Natural killer cell (primary cell): ENCODE results near the gene TP53BP2. TPM values are rescaled to one million over a fixed set of nuclear protein-coding genes. Genes with fewer than 3 reads are reported as not detected.

ENCODE experiments used
- ATAC-seq, 3 donors: fragments of 150-1000 bp in 2 of 3; fragments of 200-7000 bp in 1 of 3; cut with Tn5 transposase; 1 replicate in 1 of 3; 2 replicates in 2 of 3; pipeline ENCODE4 v1.10.0; 2021; ENCODE audit warnings: mild to moderate bottlenecking in 2 of 3, moderate library complexity in 2 of 3
- DNase-seq, 2 donors: peaks; one replicate each; pipeline versions ENCODE4 v3.0.0 to v3.0.0-alpha.2; 2013 to 2021; ENCODE audit warnings: mixed read lengths in 1 of 2
- H3K27ac ChIP-seq: one replicate; pipeline ENCODE4 v1.5.1; 2013; ENCODE audit warnings: mild to moderate bottlenecking, low read length
- H3K27me3 ChIP-seq: one replicate; pipeline ENCODE4 v1.6.1; 2013; ENCODE audit warnings: low read length; ENCODE audit not compliant: control insufficient read depth, insufficient read depth
- H3K36me3 ChIP-seq: one replicate; pipeline ENCODE4 v1.6.1; 2013; ENCODE audit warnings: low read length; ENCODE audit not compliant: control insufficient read depth, insufficient read depth
- H3K4me1 ChIP-seq: one replicate; pipeline ENCODE4 v1.6.1; 2013; ENCODE audit warnings: low read length; ENCODE audit not compliant: control insufficient read depth, insufficient read depth
- H3K4me3 ChIP-seq: one replicate; pipeline ENCODE4 v1.5.1; 2013; ENCODE audit warnings: low read length
- H3K9me3 ChIP-seq: one replicate; pipeline ENCODE4 v1.6.1; 2013; ENCODE audit warnings: low read length; ENCODE audit not compliant: control insufficient read depth, insufficient read depth
- H3K27ac Mint-ChIP-seq, 2 donors: one replicate each; pipeline ENCODE4 v1.8.0; 2022; ENCODE audit warnings: mild to moderate bottlenecking in 2 of 2, mixed read lengths in 2 of 2, moderate library complexity in 1 of 2
- H3K27me3 Mint-ChIP-seq, 2 donors: one replicate each; pipeline ENCODE4 v1.8.0; 2022; ENCODE audit warnings: low read depth in 2 of 2, mixed read lengths in 2 of 2
- H3K36me3 Mint-ChIP-seq: one replicate; pipeline ENCODE4 v1.8.0; 2022; ENCODE audit warnings: mixed read lengths
- H3K4me1 Mint-ChIP-seq, 2 donors: one replicate each; pipeline ENCODE4 v1.8.0; 2022; ENCODE audit warnings: mixed read lengths in 2 of 2
- H3K4me3 Mint-ChIP-seq: one replicate; pipeline ENCODE4 v1.8.0; 2022; ENCODE audit warnings: mild to moderate bottlenecking, moderate library complexity, mixed read lengths
- H3K9me3 Mint-ChIP-seq, 2 donors: one replicate each; pipeline ENCODE4 v1.8.0; 2022; ENCODE audit warnings: mixed read lengths in 2 of 2
- WGBS: methylation state at CpG from one replicate; pipeline ENCODE4 v1.1.7; 2013; ENCODE audit warnings: missing lambda C conversion rate; ENCODE audit not compliant: insufficient coverage; 5-methylcytosine and 5-hydroxymethylcytosine counted together
- intact Hi-C: fragments of 100-400 bp; cut with micrococcal nuclease; formaldehyde crosslinking; loops from one replicate; pipeline ENCODE4 v1.14.2; 2022
- total RNA-seq, 4 donors: library from RNA; stranded (reverse); fragments of 120-200 nt in 1 of 4; gene quantifications; one replicate each; pipeline versions ENCODE4 v1.2.3 to v1.2.4, GENCODE V29; 2013 to 2022
- TF ChIP-seq, protein P1 (sequence below): fragments of 200-600 bp; IDR thresholded peaks from one replicate; pipeline ENCODE4 v1.8.0; 2022; ENCODE audit warnings: antibody characterized with exemption

TP53BP2 gene
- total RNA-seq, 3 donors from 2014 or later (not counting 1 experiment from before 2014, with no cell fraction given): 69.7 to 93.7 (median 78.8) TPM

DNA sequence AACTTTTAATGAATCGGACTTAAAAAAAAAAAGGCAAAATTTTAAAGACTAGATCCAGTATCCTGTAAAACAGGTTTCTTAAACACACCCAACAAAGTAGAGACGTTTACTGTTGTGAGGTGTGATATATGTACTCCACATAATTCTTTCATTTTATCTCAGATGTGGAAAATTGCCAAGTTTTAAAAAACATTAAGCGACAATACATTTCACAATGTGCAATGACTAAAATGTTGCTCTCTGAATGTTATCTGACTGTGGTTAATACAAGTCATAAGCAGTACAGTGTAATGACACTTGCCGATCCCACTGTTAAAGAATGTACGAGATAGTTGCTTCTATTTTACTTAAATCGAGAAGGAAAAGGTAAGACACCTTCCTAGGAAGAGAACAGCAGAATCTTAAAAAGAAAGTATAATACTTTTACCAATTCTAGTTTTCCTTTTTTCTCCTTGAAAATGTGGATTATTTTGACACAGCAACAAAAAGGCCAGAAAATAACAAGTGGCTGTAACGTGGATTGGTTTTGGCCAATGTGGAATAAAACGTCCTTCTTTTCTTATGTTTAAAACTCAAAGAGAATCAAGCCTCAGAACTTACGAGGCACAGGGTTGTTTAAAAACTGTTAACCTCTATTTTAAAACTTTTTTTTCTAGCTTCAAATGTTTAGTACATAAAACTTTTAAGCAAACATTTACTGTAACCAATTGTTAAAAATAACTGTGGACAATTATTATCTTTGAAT is 51.4 kb downstream of the TP53BP2 start:
- intact Hi-C loops: no loop called here
- DNase-seq: no peak
- Mint-ChIP-seq H3K4me1 (no peaks in the 10 kb centered on the region), H3K4me3 (no peak overlapping the region), H3K9me3 (no peaks in the 10 kb centered on the region), H3K27me3 (no peaks in the 10 kb centered on the region), H3K36me3 (peaks cover 27% of the 10 kb centered on the region), H3K27ac (no peak overlapping the region)
- Histone ChIP-seq H3K9me3 (no peaks in the 10 kb centered on the region), H3K27me3 (no peaks in the 10 kb centered on the region), H3K4me3 (no peak overlapping the region), H3K27ac (no peak overlapping the region), H3K4me1 (no peaks in the 10 kb centered on the region), H3K36me3 (peaks cover 34% of the 10 kb centered on the region)
- TF ChIP-seq, protein P1, sequence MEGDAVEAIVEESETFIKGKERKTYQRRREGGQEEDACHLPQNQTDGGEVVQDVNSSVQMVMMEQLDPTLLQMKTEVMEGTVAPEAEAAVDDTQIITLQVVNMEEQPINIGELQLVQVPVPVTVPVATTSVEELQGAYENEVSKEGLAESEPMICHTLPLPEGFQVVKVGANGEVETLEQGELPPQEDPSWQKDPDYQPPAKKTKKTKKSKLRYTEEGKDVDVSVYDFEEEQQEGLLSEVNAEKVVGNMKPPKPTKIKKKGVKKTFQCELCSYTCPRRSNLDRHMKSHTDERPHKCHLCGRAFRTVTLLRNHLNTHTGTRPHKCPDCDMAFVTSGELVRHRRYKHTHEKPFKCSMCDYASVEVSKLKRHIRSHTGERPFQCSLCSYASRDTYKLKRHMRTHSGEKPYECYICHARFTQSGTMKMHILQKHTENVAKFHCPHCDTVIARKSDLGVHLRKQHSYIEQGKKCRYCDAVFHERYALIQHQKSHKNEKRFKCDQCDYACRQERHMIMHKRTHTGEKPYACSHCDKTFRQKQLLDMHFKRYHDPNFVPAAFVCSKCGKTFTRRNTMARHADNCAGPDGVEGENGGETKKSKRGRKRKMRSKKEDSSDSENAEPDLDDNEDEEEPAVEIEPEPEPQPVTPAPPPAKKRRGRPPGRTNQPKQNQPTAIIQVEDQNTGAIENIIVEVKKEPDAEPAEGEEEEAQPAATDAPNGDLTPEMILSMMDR: no peak
- 92% methylated on average over 6 of the region's 9 CpGs for WGBS
- no peak for ATAC-seq

DNA sequence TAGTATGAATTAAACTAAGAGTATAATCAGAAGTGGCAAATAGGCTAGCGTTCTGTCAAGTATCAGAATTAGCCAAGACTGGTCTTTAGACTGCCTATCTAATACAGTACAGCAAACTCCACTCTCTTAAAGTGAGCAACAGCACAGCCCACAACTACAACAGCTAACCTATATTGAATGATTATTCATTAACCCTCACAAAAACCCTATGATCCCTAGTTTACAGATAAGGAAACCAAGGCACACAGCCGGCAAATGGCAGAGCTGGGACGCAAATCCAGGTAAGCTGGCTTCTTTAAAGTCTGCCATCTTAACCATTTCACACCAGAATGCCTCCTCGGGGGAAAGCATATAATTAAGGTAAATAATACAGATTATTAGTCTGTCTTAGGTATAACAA is 52.0 kb downstream of the TP53BP2 start:
- intact Hi-C loops: no loop called here
- Histone ChIP-seq H3K4me3 (no peak overlapping the region), H3K9me3 (no peaks in the 10 kb centered on the region), H3K4me1 (no peaks in the 10 kb centered on the region), H3K27ac (no peak overlapping the region), H3K27me3 (no peaks in the 10 kb centered on the region), H3K36me3 (peaks cover 30% of the 10 kb centered on the region)
- H3K27me3 Mint-ChIP-seq: no peaks in the 10 kb centered on the region
- no peaks in the 10 kb centered on the region for H3K4me1 Mint-ChIP-seq
- DNase-seq (no peak), ATAC-seq (no peak)
- H3K36me3 Mint-ChIP-seq: peaks cover 23% of the 10 kb centered on the region
- H3K4me3 Mint-ChIP-seq: no peak overlapping the region
- 95% methylated on average over 3 of the region's 4 CpGs for WGBS
- no peaks in the 10 kb centered on the region for H3K9me3 Mint-ChIP-seq
- TF ChIP-seq, protein P1: no peak
- no peak overlapping the region for H3K27ac Mint-ChIP-seq

DNA sequence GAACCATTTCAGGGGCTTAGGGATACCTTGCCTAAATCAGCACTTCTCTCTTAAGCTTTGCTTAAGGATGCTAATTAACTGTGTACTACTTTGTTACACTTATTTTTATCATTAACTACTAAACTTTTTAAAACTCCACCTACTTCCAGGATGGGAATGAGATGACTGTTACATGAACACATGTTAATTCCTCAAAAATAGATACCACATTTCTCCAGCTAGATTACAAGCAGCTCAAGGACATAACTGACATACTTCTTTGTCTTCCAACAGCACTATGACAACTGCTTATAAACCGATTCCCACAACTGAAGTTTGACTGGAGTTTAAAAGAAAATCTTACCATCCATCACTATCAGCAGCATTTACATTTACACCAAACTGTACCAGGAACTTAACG is 53.7 kb downstream of the TP53BP2 start:
- DNase-seq (no peak), ATAC-seq (no peak)
- Mint-ChIP-seq H3K27me3 (no peaks in the 10 kb centered on the region), H3K36me3 (peaks cover 23% of the 10 kb centered on the region), H3K27ac (no peak overlapping the region), H3K4me3 (no peak overlapping the region), H3K4me1 (no peaks in the 10 kb centered on the region), H3K9me3 (no peaks in the 10 kb centered on the region)
- WGBS: 85% methylated on average over 2 of the region's 2 CpGs
- Histone ChIP-seq H3K36me3 (peaks cover 24% of the 10 kb centered on the region), H3K4me1 (no peaks in the 10 kb centered on the region), H3K9me3 (no peaks in the 10 kb centered on the region), H3K4me3 (no peak overlapping the region), H3K27me3 (no peaks in the 10 kb centered on the region), H3K27ac (no peak overlapping the region)
- TF ChIP-seq, protein P1: no peak
- intact Hi-C loops: no loop called here
